GM12873 (cell line): ENCODE data around the gene PRDX5.

ENCODE experiments used
- CTCF ChIP-seq: IDR thresholded peaks from 2 replicates; pipeline ENCODE4 v1.5.1; 2012; ENCODE audit warnings: low read depth, mild to moderate bottlenecking, moderate library complexity, low read length, control low read depth; ENCODE audit not compliant: insufficient read depth; ENCODE audit errors: missing control alignments

Gene PRDX5

GRCh38 chr11:64364911-64365310 is 47.0 kb downstream of the PRDX5 start:
- TF ChIP-seq CTCF, result no peak

- TF ChIP-seq CTCF, result no peak
These were observed 48.8 kb downstream of the PRDX5 start for GRCh38 chr11:64366751-64367150.

- no peak for TF ChIP-seq CTCF
These were observed 50.2 kb downstream of the PRDX5 start for GRCh38 chr11:64367931-64368672.

GRCh38 chr11:64368673-64369074 is 50.8 kb downstream of the PRDX5 start:
- TF ChIP-seq CTCF, result no peak

- TF ChIP-seq CTCF, result peak; percentile 27
These were observed 51.8 kb downstream of the PRDX5 start for GRCh38 chr11:64369440-64370421.

- TF ChIP-seq CTCF, result no peak
These were observed 53.3 kb downstream of the PRDX5 start for GRCh38 chr11:64371201-64371600.
